Fibroblast of lung (primary cell): Measurements from ENCODE around the gene ITLN2. TPM values are rescaled to one million over a fixed set of nuclear protein-coding genes. Genes with fewer than 3 reads are reported as not detected.

ENCODE experiments used
- DNase-seq, 2 donors: peaks; one replicate each; pipeline versions ENCODE4 v3.0.0 to v3.0.0-alpha.2; 2010; ENCODE audit warnings: low read depth in 2 of 2
- H2AFZ ChIP-seq: 2 replicates; pipeline ENCODE4 v1.5.1; 2012; ENCODE audit warnings: low read length, control low read depth, inconsistent platforms
- H3K27ac ChIP-seq: 2 replicates; pipeline ENCODE4 v1.5.1; 2011; ENCODE audit warnings: low read length, control low read depth; ENCODE audit not compliant: insufficient read depth
- H3K27me3 ChIP-seq: 2 replicates; pipeline ENCODE4 v1.5.1; 2011; ENCODE audit warnings: mild to moderate bottlenecking, low read length; ENCODE audit not compliant: control insufficient read depth, insufficient read depth
- H3K36me3 ChIP-seq: 2 replicates; pipeline ENCODE4 v1.5.1; 2011; ENCODE audit warnings: low read length; ENCODE audit not compliant: control insufficient read depth, insufficient read depth
- H3K4me1 ChIP-seq: 2 replicates; pipeline ENCODE4 v1.5.1; 2011; ENCODE audit warnings: low read length; ENCODE audit not compliant: control insufficient read depth, insufficient read depth; ENCODE audit errors: extremely low read depth
- H3K4me2 ChIP-seq: 2 replicates; pipeline ENCODE4 v1.5.1; 2011; ENCODE audit warnings: low read length, control low read depth; ENCODE audit not compliant: insufficient read depth; ENCODE audit errors: extremely low read depth
- H3K4me3 ChIP-seq, 4 experiments: fragments of 200-600 bp in 1 of 4; sonication (generic) in 1 of 4; replicated peaks in 1 of 4; 2 replicates each; pipeline ENCODE4 v1.5.1; 2011 to 2016; ENCODE audit warnings: low read length in 4 of 4, low read depth in 3 of 4, mild to moderate bottlenecking in 3 of 4, control low read depth in 2 of 4, inconsistent platforms in 1 of 4, mixed read lengths in 1 of 4; ENCODE audit not compliant: insufficient read depth in 1 of 4; ENCODE audit errors: control extremely low read depth in 1 of 4
- H3K79me2 ChIP-seq: 2 replicates; pipeline ENCODE4 v1.5.1; 2012; ENCODE audit warnings: mild to moderate bottlenecking, low read length, inconsistent platforms; ENCODE audit not compliant: control insufficient read depth, insufficient read depth
- H3K9ac ChIP-seq: 2 replicates; pipeline ENCODE4 v1.5.1; 2011; ENCODE audit warnings: mild to moderate bottlenecking, low read length, control low read depth; ENCODE audit not compliant: insufficient read depth
- H3K9me3 ChIP-seq: 2 replicates; pipeline ENCODE4 v1.5.1; 2012; ENCODE audit warnings: low read depth, low read length; ENCODE audit not compliant: control insufficient read depth, insufficient read depth
- H4K20me1 ChIP-seq: 2 replicates; pipeline ENCODE4 v1.5.1; 2011; ENCODE audit warnings: low read length; ENCODE audit not compliant: control insufficient read depth, insufficient read depth; ENCODE audit errors: extremely low read depth
- CTCF ChIP-seq, 2 donors: IDR thresholded peaks in 1 of 2; conservative IDR thresholded peaks in 1 of 2; 1 replicate in 1 of 2; 2 replicates in 1 of 2; pipeline ENCODE4 v1.5.1; 2011 to 2012; ENCODE audit warnings: low read length in 2 of 2, control low read depth in 1 of 2, inconsistent platforms in 1 of 2, low read depth in 1 of 2, mild to moderate bottlenecking in 1 of 2
- EZH2 ChIP-seq: IDR thresholded peaks from 2 replicates; pipeline ENCODE4 v1.5.1; 2012; ENCODE audit warnings: low read length, control low read depth, mild to moderate bottlenecking; ENCODE audit errors: missing control alignments
- polyA plus RNA-seq, 2 donors: library from polyadenylated mRNA; depleted of rRNA in 1 of 2; stranded (reverse) in 1 of 2; unstranded in 1 of 2; fragments of >200 nt; gene quantifications; 2 replicates each; pipeline ENCODE4 v1.2.1, GENCODE V29; 2011 to 2012; ENCODE audit warnings: missing spikeins in 1 of 2
- total RNA-seq: library from RNA; depleted of rRNA; stranded (reverse); fragments of >200 nt; gene quantifications from 2 replicates; pipeline ENCODE4 v1.2.1, GENCODE V29; 2014

Gene ITLN2
- total and polyA plus RNA-seq, 2 donors (not counting 1 experiment from before 2014, with no cell fraction given), result not detected

- H3K36me3 ChIP-seq, result no peaks in the 10 kb centered on the region
- no peaks in the 10 kb centered on the region for H4K20me1 ChIP-seq
- no peaks in the 10 kb centered on the region for H3K9me3 ChIP-seq
- no peaks in the 10 kb centered on the region for H3K4me1 ChIP-seq
- DNase-seq, result no peak
- no peak overlapping the region for H3K4me3 ChIP-seq
- no peak overlapping the region for H3K9ac ChIP-seq
- TF ChIP-seq CTCF (conservative IDR thresholded peaks at IDR 0.05 in 1 of 2, IDR thresholded peaks at IDR 0.05 in 1 of 2; ENCODE audit: low read depth in 1 of 2, low read length in 2 of 2) (no peak), EZH2 (no peak)
- H3K4me2 ChIP-seq, result no peak overlapping the region
- H3K27ac ChIP-seq, result no peak overlapping the region
- H3K27me3 ChIP-seq, result no peaks in the 10 kb centered on the region
- no peaks in the 10 kb centered on the region for H3K79me2 ChIP-seq
- no peak overlapping the region for H2AFZ ChIP-seq
Observed at GRCh38 chr1:160999376-160999775, 44.8 kb upstream of the ITLN2 start.

GRCh38 chr1:160997323-160998038 lies 42.9 kb upstream of the ITLN2 start:
- H4K20me1 ChIP-seq, result no peaks in the 10 kb centered on the region
- no peaks in the 10 kb centered on the region for H3K9me3 ChIP-seq
- H2AFZ ChIP-seq, result no peak overlapping the region
- H3K4me1 ChIP-seq, result no peaks in the 10 kb centered on the region
- no peaks in the 10 kb centered on the region for H3K36me3 ChIP-seq
- no peaks in the 10 kb centered on the region for H3K79me2 ChIP-seq
- H3K4me2 ChIP-seq, result no peak overlapping the region
- TF ChIP-seq CTCF (conservative IDR thresholded peaks at IDR 0.05 in 1 of 2, IDR thresholded peaks at IDR 0.05 in 1 of 2; ENCODE audit: low read depth in 1 of 2, low read length in 2 of 2), result peak; percentile 65 to 72
- no peak for TF ChIP-seq EZH2
- no peak overlapping the region for H3K9ac ChIP-seq
- H3K4me3 ChIP-seq, result no peak overlapping the region
- DNase-seq, result peak; percentile 63
- no peaks in the 10 kb centered on the region for H3K27me3 ChIP-seq
- H3K27ac ChIP-seq, result no peak overlapping the region

- H3K4me1 ChIP-seq, result no peaks in the 10 kb centered on the region
- no peak for TF ChIP-seq CTCF (conservative IDR thresholded peaks at IDR 0.05 in 1 of 2, IDR thresholded peaks at IDR 0.05 in 1 of 2; ENCODE audit: low read depth in 1 of 2, low read length in 2 of 2)
- TF ChIP-seq EZH2, result no peak
- no peak overlapping the region for H3K4me3 ChIP-seq
- DNase-seq, result peak in 1 of 2 donors; percentile 85
- no peak overlapping the region for H3K27ac ChIP-seq
- no peak overlapping the region for H3K9ac ChIP-seq
- no peak overlapping the region for H2AFZ ChIP-seq
- no peaks in the 10 kb centered on the region for H3K27me3 ChIP-seq
- no peaks in the 10 kb centered on the region for H3K79me2 ChIP-seq
- H3K4me2 ChIP-seq, result no peak overlapping the region
- no peaks in the 10 kb centered on the region for H4K20me1 ChIP-seq
- H3K9me3 ChIP-seq, result no peaks in the 10 kb centered on the region
- no peaks in the 10 kb centered on the region for H3K36me3 ChIP-seq
Observed at GRCh38 chr1:160996178-160996577, 41.6 kb upstream of the ITLN2 start.
